ENCODE results near the gene NDE1.

DNA sequence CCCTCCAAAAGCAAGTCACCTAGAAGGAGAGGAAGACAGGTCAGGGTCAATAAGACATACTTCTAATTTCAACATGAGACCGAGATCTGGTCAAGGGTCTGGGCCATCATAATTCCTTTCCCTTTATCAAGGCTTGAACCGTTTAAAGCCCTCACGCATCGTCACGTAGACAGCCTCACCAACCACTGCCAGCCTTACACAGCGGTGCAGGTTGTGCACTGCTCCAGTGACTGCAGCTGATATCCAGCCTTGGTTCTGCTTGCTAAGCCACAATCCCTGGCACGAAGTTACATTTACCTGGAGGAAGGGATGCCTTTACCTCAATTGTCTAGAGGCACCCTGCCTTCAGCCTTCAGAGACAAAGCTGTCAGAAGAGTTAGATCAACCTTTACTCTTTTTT is 121.6 kb downstream of the NDE1 start:
- TF ChIP-seq, protein P1, sequence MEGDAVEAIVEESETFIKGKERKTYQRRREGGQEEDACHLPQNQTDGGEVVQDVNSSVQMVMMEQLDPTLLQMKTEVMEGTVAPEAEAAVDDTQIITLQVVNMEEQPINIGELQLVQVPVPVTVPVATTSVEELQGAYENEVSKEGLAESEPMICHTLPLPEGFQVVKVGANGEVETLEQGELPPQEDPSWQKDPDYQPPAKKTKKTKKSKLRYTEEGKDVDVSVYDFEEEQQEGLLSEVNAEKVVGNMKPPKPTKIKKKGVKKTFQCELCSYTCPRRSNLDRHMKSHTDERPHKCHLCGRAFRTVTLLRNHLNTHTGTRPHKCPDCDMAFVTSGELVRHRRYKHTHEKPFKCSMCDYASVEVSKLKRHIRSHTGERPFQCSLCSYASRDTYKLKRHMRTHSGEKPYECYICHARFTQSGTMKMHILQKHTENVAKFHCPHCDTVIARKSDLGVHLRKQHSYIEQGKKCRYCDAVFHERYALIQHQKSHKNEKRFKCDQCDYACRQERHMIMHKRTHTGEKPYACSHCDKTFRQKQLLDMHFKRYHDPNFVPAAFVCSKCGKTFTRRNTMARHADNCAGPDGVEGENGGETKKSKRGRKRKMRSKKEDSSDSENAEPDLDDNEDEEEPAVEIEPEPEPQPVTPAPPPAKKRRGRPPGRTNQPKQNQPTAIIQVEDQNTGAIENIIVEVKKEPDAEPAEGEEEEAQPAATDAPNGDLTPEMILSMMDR (IDR thresholded peaks at IDR 0.05; ENCODE audit: control extremely low read depth in 1 of 3, insufficient read depth in 1 of 3, low read depth in 1 of 3, low read length in 3 of 3): no peak
- TF ChIP-seq POLR2A (IDR thresholded peaks at IDR 0.05; ENCODE audit: control extremely low read depth in 1 of 2, low read depth in 2 of 2, low read length in 2 of 2): no peak
- TF ChIP-seq TCF12 (IDR thresholded peaks at IDR 0.05; ENCODE audit: low read depth, low read length): no peak
- no peak for TF ChIP-seq HDAC2 (IDR thresholded peaks at IDR 0.05; ENCODE audit: borderline replicate concordance in 1 of 2, low read depth in 2 of 2, low read length in 2 of 2)
- no peak for TF ChIP-seq ZNF274 (IDR thresholded peaks at IDR 0.05; ENCODE audit: borderline replicate concordance, extremely low read depth, low read length)
- TF ChIP-seq SP2 (IDR thresholded peaks at IDR 0.05; ENCODE audit: low read length): no peak
- no peak for TF ChIP-seq GABPA (IDR thresholded peaks at IDR 0.05; ENCODE audit: borderline replicate concordance, insufficient read depth, low read length)
- no peak for TF ChIP-seq POLR2AphosphoS5 (IDR thresholded peaks at IDR 0.05; ENCODE audit: low read depth, low read length)

All from H1 (cell line).